Measurements from ENCODE around the gene CLEC16A. TPM values are rescaled to one million over a fixed set of nuclear protein-coding genes. Genes with fewer than 3 reads are reported as not detected.

The CLEC16A gene
- total and polyA plus RNA-seq, 2 donors (not counting 1 experiment from before 2014, with no cell fraction given) = 21.9 to 79.5 TPM

- H3K27me3 Mint-ChIP-seq = no peaks in the 10 kb centered on the region
- Histone ChIP-seq H3K27ac (ENCODE audit: low read length in 2 of 2) (no peak overlapping the region), H3K9ac (ENCODE audit: low read length) (no peak overlapping the region), H3K4me3 (ENCODE audit: control extremely low read depth in 1 of 5, extremely low read depth in 1 of 5, insufficient read depth in 1 of 5, low read depth in 2 of 5, low read length in 4 of 5) (no peak overlapping the region), H2AFZ (ENCODE audit: insufficient read depth, low read depth, low read length, poor library complexity, severe bottlenecking) (no peak overlapping the region), H3K27me3 (replicated peaks in 1 of 4; ENCODE audit: control extremely low read depth in 1 of 4, control insufficient read depth in 3 of 4, insufficient read depth in 4 of 4, low read length in 3 of 4) (no peaks in the 10 kb centered on the region), H3K9me3 (ENCODE audit: control extremely low read depth in 1 of 3, control insufficient read depth in 2 of 3, insufficient read depth in 1 of 3, low read length in 2 of 3) (no peaks in the 10 kb centered on the region), H3K4me2 (replicated peaks; ENCODE audit: low read depth, low read length, poor library complexity, severe bottlenecking) (no peak overlapping the region), H4K20me1 (ENCODE audit: control insufficient read depth, insufficient read depth, low read length, poor library complexity, severe bottlenecking) (peaks cover 20% of the 10 kb centered on the region), H3K36me3 (replicated peaks in 1 of 2; ENCODE audit: control extremely low read depth in 1 of 2, control insufficient read depth in 1 of 2, extremely low read depth in 1 of 2, insufficient read depth in 2 of 2, low read length in 1 of 2) (peaks cover 3 to 48% of the 10 kb centered on the region in 2 experiments), H3K79me2 (ENCODE audit: control insufficient read depth, insufficient read depth, low read length) (peaks cover 31% of the 10 kb centered on the region), H3K4me1 (ENCODE audit: control insufficient read depth in 2 of 2, insufficient read depth in 2 of 2, low read length in 2 of 2) (peaks cover 5 to 15% of the 10 kb centered on the region in 2 donors)
- peaks cover 36% of the 10 kb centered on the region for H3K4me1 Mint-ChIP-seq
- WGBS (ENCODE audit: insufficient coverage) = 48% methylated on average over 3 of the region's 11 CpGs
- ChIA-PET POLR2A (interaction anchor here (0.6 to 0.7 kb wide), 2 partner anchors 20 to 900 kb away, joined by 3 read pairs; no protein-coding TSS in a partner anchor), CTCF (interaction anchor here (5.9 kb wide), 1 partner anchor 24 kb away, joined by 64 read pairs; no protein-coding TSS in a partner anchor)
- H3K4me3 Mint-ChIP-seq = no peak overlapping the region
- DNase-seq = no peak
- H3K27ac Mint-ChIP-seq = no peak overlapping the region
- ATAC-seq (ENCODE audit: low read depth) = no peak
- no peaks in the 10 kb centered on the region for H3K9me3 Mint-ChIP-seq (ENCODE audit: insufficient read depth)
- intact Hi-C loops (cut with micrococcal nuclease) = no loop called here
- TF ChIP-seq EZH2 (IDR thresholded peaks at IDR 0.05; ENCODE audit: borderline replicate concordance, insufficient read depth, low read depth, low read length, poor library complexity, severe bottlenecking) = no peak
- TF ChIP-seq, protein P1, sequence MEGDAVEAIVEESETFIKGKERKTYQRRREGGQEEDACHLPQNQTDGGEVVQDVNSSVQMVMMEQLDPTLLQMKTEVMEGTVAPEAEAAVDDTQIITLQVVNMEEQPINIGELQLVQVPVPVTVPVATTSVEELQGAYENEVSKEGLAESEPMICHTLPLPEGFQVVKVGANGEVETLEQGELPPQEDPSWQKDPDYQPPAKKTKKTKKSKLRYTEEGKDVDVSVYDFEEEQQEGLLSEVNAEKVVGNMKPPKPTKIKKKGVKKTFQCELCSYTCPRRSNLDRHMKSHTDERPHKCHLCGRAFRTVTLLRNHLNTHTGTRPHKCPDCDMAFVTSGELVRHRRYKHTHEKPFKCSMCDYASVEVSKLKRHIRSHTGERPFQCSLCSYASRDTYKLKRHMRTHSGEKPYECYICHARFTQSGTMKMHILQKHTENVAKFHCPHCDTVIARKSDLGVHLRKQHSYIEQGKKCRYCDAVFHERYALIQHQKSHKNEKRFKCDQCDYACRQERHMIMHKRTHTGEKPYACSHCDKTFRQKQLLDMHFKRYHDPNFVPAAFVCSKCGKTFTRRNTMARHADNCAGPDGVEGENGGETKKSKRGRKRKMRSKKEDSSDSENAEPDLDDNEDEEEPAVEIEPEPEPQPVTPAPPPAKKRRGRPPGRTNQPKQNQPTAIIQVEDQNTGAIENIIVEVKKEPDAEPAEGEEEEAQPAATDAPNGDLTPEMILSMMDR (IDR thresholded peaks at IDR 0.05) = no peak
These were observed 43.2 kb downstream of the CLEC16A start for GRCh38 chr16:10987361-10988163.
